Stimulated activated CD8-positive, alpha-beta memory T cell treated with anti-CD3 and anti-CD28 coated beads, Interleukin-4, amount 100 ng/mL, for 4 hours (primary cell): Measurements from ENCODE around the gene REPIN1.
"Not testable (repeated sequence)": the region's sequence is repeated elsewhere in the genome, so short reads cannot be mapped to it uniquely, and the experiment has no call there.

Experiments used
- DNase-seq, 2 donors: peaks; one replicate each; pipeline ENCODE4 v3.0.0-alpha.2; 2020; ENCODE audit warnings: low read depth in 2 of 2, low spot score in 1 of 2

The REPIN1 gene

DNA sequence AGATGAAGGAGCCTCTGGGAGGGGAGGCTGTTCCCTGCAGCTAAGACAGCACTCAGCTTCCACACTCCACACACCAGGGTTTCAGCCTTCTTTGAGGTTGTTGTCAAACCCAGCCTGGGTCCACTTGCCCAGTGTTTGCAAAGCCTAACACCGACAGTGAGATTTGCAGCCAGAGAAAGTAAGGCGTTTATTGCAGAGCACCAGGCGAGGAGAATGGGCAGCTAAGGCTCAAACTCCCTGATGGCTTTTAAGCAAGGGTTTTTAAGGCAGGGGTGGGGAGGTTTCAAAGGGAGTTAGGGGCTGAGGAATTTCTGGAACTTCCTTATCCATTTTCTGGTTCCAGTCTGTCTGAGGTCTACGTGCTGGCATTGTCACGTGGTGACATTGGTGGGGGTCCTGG, 5.8 kb downstream of the REPIN1 start:
- no peak for DNase-seq

DNA sequence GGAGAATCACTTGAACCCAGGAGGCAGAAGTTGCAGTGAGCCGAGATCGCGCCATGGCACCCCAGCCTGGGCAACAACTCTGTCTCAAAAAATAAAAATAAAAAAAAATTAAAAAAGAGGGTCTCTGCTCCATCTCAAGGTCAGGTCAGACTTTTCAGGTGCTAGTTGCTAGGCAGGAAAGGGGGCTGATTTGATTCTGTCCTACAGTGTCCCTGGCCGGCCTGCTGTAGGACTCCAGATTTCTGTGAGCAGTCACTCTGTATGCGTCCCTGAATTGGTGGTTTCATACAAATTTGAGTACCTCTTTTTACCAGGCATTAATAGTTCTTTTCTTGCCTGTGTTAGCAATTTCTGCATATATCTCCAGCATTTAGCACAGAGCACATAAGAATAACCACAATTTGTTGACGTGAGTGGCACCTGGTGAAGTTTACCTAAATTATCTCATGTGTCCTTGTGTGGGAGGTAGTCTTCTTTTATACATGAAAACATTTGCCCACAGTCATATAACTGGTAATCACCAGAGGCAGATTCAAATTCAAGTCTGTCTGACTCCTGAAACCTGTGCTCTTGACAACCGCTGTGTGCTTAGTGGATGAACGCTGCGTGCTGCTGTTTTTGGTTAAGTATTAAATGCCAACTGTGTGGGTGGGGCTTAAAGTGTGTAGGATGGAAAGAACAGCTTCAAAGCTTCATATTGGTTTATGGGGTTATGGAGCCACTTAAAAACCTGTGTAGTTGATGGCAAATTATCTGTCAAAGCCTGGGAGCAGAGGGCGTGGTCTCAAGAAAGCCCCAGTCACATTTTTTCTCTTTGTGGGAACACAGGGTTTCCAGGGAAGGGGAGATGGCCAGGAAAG, 7.3 kb downstream of the REPIN1 start:
- no peak for DNase-seq

DNA sequence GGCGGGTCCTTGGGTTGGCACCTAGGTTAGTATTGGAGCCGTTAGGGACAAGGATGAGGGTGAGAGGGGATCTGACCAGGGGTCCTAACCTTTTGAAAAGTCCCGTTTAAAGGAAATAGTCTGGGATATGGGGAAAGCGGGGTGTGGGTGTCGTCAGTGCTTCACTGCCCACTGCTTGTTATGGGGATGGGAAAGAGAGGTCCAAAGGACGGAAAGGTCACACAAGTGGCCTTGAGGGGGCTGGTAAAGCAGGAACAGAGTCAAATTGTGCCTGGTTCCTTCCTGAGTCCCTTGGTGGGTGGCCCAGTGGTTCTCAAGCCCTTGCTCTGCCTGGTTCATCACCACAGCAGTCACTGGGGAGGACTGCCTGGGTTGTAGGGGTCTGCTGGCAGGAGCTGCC, 7.9 kb downstream of the REPIN1 start:
- DNase-seq, result no peak

DNA sequence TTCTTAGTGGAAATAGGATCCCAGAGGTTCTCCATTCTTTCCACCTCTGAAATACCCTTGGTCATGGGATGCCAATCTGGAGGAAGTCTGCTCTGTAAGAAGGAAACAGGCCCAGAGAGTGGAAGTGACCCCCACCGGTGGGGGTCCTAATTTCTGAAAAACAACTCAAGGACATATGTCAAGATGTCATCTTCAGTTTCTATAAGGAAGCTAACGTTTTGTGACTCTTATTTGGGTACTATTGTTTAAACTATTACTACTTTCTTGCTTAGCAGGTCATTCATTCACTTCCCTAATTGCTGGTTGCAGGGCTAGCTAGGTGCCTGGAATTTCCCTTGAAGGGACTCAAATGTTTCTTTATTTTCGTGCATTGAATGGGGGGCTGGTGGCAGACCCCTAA, 8.6 kb downstream of the REPIN1 start:
- no peak for DNase-seq

DNA sequence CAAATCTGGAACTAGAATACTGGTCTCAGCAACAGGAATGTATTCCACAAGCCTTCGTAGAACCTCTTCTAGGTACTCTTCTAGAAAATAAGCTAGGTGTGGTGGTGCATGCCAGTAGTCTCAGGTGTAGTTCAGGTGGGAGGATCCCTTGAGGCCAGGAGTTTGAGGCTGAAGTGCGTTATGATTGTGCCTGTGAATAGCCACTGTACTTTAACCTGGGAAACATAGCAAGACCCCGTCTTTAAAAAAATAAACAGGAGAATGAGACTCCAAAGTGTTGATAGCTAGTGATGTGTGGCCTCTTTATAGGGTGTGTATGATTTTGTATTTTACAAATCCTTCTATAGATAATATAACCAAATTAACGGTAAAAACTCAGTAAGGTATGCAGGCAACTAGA, 9.0 kb downstream of the REPIN1 start:
- DNase-seq, result no peak

DNA sequence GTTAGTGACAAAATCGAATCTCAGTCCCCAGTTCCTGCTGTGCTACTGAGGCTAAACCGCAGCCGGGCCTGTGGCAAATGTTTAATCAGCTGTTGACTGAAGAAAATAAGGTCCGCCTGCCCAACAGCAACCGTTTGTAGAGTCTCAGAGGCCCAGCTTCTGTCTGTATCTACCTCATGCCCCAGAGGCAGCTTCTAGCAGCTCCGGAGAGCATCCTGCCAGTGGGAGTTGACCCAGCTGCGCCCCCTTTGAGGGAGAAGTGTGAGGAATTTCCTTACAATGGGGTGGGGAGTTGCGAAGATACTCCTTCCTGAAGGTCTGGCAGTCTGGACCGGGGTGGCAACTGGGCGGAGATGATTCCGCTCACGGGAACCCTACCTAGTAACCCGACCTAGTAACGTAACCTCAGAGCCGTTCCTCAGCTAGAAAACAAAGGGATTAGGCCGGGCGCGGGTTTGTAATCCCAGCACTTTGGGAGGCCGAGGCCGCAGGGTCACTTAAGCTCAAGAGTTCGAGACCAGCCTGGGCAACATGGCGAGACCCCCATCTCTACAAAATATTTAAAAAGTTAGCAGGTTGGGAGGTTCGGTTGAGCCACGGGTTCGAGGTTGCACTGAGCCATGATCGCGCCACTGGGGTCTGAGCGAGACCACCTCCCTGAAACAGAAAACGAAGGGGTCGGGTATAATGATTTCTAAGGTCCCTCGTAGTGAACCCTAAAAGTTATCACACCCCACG, 9.7 kb downstream of the REPIN1 start:
- peak in 1 of 2 donors; percentile 30 for DNase-seq

DNA sequence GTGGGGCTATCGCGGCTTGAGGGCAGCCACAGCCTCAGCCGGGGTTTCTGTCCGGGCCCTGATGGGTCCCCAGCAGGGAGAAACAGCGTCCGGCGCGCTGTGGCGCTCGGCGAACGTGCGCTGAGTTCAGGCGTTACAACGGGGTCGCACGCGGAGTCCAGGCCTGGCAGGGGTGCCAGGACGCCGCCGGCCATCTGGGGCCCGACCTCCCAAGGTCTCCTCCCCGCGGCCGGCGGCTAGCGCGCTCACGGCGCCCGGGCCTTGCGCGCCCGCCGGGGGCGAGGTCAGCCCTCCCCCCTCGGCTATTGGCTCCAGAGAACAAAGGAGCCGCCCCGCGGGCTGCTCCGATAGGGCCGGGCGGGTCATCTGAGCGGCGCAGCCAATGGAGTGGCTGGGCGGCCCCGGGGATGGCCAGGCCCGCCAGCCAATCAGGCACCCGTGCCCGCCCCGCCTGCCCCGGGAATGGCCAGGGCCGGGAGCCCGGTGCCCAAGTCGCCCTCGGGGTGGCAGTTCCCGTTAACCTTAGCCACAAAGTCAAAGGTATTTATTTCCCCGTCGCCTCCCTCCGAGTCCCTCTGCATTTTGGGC, 10.3 kb downstream of the REPIN1 start, which contains the start of gene ZNF775:
Gene ZNF775 (plus strand): TSS at position 478 of the 588 bp plus-strand sequence. CDS start 9,141 bp downstream, outside the sequence.
- DNase-seq, result peak; percentile 75 to 85

DNA sequence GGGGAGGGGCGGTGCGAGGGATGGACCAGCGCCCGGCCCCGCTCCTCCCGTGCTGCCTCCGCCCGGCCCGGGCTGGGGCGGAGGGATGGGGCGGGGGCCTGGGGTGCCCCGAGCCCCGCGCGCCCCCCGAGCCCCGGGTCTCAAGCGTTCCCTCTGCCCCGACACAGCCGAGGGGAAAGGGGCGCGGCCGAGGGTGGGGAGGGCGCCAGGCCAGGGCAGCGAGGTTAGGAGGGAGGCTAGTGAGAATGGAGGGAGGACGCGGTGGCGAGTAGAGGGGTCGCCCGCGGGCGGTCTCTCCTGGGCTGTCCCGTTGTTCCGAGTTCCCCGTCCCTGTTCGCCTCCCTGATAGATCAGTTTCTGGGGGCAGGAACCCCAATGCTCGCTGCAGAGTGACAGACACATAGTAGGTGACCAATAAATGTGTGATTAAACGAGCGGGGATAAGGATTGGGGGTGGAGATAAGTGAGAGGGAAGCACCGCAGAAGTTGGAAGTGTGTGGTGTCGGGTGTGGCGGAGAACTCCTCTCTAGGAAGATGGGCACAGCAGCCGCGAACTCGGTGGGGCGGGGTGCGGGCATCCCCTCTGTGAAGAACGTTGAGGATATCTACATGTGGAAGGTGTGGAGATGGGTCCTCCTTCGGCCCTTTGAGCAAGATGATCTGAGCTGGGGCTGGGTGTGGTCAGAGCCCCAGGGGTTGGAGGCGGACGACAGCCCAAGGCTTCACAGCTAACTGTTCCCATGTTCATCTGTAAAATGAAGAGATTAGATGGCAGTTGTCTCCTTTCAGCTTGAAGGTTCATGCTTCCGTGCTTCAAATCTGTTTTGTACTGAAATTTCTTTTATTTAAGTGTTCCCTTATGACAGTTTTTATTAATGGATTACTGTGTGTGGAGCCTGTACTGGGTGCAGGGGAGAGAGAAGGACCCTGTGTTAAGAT, 11.1 kb downstream of the REPIN1 start:
- DNase-seq, result no peak

DNA sequence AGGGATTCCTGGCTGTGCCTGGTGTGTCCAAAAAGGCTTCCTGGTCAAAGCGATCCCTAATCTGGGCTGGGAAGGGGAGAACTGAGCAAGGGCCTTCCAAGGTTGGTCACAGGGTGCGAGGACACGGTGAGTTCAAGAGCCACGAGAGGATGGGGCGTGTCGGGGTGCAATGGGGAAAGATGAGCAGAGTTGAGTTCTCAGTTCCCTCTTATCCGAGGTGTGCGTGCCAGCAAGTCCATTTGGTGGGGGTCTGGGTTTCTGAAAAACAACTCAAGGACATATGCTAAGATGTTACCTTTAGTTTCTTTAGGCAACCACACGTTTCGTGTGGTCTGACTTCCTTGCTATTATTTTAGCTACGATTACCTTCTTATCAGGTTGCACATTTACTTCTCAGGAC, 11.8 kb downstream of the REPIN1 start:
- DNase-seq, result no peak

DNA sequence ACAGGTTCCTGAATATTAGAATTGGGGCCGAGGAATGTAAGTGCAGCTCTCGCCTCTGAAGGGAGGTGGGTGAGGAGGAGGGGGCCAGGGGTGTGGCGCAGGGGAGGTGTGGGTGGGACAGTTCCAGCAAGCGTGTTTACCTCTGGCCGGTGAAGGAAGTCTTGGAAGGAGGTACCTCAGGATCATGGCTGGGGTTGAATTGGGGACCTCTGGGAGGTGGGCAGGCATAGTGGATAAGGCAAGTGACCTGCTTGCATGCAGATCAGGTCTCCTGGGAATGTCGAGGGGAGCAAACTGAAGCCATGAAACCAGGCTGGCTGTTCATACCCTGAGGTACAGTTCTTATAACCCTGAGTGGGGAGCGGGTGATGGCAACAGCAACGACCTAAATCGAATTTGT, 12.5 kb downstream of the REPIN1 start:
- DNase-seq, result no peak

DNA sequence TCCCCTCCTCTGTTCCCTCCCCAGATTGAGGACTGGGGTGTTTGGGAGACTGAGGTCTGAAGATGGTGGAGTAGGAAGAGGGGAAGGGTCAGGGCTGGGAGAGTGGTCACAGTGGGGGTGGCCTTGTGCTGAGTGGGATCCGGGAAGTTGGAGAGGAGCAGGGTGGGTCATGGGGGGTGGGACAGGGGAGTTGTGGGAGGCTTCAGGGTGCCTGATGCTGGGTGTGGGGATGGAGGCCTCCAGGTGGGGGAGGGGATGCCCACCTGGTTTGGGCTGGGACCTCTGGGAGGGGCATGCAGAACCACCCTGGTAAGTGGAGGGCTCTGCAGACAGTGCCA, 13.1 kb downstream of the REPIN1 start:
- DNase-seq, result no peak

DNA sequence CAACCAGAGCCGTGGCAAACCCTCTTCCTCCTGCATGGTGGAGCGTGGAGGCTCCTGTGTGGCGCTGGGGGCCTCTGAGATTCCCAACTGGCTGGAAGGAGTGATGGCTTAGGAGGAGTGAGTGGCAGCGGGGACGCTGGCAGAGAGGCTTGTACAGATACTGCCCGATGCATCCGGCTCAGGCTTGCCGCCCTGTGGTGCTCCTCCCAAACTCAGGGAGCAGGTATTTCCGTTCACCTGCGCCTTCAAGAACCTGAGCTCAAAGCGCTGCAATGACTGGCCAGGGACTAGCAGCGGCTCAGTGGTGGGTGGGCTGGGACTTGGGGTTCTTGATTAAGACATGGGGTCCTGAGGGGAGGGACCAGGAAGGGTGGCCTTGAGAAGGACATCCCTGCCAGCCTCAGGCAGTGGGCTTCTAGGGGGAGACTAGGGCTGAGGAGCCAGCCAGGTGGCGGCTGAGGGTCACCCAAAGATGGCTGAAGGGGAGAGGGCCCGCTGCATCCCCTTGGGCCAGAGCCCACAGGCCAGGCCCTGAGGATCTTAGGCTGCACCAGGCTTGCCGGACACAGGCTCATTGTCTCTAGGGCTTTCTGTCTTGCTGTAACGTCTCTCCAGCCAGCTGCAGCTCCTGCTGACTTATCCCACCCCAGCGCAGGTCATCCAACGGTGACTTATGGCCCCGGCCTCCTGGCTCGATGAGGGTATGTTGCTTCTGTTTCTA, 13.7 kb downstream of the REPIN1 start:
- DNase-seq, result no peak

DNA sequence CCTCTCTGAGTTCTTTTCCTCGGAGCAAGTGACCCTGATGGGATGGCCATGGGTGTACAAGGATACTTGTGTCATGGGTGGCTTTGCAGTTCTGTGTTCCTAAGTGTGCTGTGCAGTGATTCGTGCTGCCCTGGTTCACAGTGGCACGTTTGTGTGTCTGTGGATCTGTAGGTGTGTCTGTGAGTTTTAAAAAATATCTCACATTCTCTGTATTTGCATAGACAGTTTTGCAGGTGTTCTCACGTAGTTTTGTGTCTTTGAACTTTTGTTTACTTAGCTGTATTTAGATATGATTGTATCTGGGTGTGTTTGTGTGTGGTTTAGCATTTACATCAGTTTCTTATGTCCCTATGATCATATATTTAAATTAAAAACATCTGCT, 14.2 kb downstream of the REPIN1 start:
- DNase-seq, result no peak

DNA sequence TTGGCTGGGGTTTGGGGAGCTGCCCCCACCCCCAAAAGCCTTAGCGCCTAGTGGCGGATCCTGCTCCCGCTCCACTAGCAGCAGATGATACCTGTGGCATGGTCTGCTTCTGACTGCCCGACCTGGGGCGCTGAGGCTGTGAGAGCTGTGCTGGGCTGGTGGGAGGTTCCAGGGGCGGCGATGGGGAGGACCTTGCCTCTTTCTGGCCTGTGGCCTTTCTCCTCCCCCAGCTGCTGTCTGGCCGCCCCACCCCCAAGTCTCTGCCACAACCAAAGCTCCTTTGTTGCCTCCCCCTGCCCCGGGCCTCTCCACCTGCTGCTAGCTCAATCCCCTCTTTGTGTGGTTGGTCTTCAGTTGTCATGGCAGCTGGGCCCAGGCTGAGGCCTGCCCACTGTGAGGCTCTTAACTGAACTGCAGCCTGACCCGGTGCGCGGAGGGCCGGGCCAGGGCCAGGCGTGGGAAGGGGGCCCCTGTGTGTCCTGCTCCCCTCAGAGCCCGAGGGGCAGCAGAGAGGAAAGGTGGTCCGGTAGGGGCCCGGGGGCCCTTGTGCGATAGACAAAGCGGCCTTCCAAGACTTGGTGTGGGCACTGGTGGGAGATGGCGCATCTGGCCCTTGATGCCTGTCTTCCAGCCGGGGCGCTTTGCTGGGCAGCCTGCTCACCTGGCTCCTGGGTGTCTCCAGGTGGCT, 15.2 kb downstream of the REPIN1 start:
- no peak for DNase-seq

DNA sequence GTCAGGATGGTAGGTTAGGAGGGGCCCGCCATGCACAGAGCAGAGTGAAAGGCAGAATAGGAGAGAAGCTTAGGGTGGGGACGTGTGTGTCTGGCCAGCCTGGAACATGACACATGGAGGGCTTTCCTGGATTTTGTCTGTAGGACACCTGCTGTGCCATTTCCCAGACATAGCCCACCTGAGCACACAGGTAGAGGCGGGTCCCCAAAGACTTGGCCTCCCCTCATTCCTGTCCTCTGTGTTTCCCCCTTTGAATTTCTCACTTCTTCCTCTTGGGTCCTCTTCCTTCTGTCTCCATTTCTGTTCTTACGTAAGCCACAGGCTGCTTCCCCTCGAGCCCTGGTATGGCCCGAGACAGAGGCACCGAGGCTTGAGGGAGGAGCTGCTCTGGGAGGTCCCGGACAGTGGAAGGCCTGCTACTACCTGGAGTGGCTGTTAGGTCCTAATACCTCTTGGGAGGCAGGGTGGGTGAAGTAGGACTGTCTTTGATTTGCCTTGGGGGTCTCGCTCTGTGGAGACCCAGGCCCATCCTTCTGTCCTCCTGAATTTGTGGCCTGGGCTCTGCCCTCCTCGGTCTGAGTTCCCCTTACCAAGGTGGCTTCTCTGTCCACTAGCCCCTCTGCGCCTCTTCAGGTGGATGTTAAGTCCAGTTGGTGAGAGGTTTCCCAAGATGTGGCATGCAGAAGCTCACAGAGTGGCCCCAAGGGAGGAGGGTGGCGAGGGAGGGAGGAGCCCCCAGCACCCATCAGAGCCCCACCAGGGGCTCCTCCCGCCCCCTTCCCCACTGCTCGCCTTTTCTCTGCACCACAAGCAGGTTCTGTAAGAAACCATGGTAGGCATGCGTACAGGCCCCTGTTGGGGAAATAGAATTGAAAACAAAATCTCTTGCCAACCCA, 16.0 kb downstream of the REPIN1 start:
- no peak for DNase-seq

DNA sequence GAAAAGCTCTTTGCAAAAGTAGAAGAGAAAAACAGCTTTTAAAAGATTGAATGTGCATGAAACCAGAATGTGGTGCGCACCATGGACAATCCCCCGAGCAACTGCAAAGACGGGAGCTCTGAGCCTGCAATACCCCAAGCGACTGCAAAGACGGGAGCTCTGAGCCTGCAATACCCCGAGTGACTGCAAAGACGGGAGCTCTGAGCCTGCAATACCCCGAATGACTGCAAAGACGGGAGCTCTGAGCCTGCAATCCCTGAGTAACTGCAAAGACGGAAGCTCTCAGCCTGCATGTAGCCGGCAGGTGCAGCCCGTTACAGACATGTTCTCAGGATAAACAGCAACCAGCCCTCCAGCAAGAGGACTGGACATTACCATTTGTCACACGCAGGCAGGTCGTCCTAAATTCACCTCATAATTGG, 16.7 kb downstream of the REPIN1 start:
- no peak for DNase-seq

DNA sequence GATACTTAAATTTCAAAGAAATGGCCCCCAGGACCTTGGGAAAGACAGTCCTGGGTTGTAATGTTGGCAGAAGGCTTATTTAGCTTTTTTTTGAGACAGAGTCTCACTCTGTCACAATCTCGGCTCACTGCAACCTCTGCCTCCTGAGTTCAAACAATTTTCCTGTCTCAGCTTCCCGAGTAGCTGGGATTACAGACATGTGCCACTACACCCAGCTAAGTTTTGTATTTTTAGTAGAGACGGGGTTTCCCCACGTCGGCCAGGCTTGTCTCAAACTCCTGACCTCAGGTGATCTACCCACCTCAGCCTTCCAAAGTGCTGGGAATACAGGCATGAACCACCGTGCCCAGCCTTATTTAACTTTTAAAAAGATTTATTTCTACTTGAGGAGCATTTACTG, 17.3 kb downstream of the REPIN1 start:
- not testable (repeated sequence) for DNase-seq

DNA sequence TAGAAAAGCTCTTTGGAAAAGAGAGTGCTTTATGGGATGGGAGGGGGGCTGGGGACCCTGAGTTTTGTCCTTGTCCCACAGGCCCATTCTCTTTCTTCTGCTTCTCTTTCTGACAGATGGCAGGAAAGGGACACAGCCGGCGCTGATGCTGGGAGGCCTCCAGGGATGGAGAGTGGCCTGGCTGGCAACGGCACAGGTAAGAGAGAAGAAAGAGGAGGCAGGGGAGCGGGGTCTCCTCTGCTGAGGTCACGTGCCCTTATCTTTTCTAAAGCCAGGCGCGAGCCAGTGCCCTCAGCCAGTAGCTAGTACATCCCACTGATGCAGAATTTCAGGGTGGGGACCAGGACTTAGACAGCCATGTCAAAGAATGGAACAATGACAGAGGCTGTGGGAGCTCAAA, 19.7 kb downstream of the REPIN1 start:
- DNase-seq, result no peak
